NCI-H748 treated with DMSO at 0.1 percent for 48 hours (cell line): Measurements from ENCODE around the gene PMS2.
"Not testable (repeated sequence)": the region's sequence is repeated elsewhere in the genome, so short reads cannot be mapped to it uniquely, and the experiment has no call there.

Experiments
- DNase-seq: peaks from one replicate; lab custom pipeline; 2025; lab: John Stamatoyannopoulos, UW

The PMS2 gene

GRCh38 chr7:5924180-5924579 is 84.7 kb downstream of the PMS2 start:
- DNase-seq: not testable (repeated sequence)
